ENCODE measurements around the gene PMIS2. TPM values are rescaled to one million over a fixed set of nuclear protein-coding genes. Genes with fewer than 3 reads are reported as not detected.
A peak's percentile ranks its signal among the peaks of the same experiment; 100 is the strongest.

The PMIS2 gene
- total RNA-seq, 2 donors from 2014 or later, result not detected

GRCh38 chr19:35557539-35558399 lies 28.2 kb upstream of the PMIS2 start:
- intact Hi-C loops (cut with DNase I), result no loop called here
- Histone ChIP-seq H3K9me3 (no peaks in the 10 kb centered on the region), H3K36me3 (no peaks in the 10 kb centered on the region), H3K9ac (ENCODE audit: low read depth in 2 of 2, low read length in 2 of 2) (no peak overlapping the region), H3K4me3 (no peak overlapping the region), H3K4me1 (peaks cover 3% of the 10 kb centered on the region), H3K27me3 (peaks cover 13% of the 10 kb centered on the region), H3K27ac (no peak overlapping the region)
- no peak for TF ChIP-seq CTCF (IDR thresholded peaks at IDR 0.05)
- DNase-seq, result peak; percentile 75

GRCh38 chr19:35558400-35559280 lies 27.3 kb upstream of the PMIS2 start:
- no peak overlapping the region for H3K27ac ChIP-seq
- H3K27me3 ChIP-seq, result peaks cover 13% of the 10 kb centered on the region
- TF ChIP-seq CTCF (IDR thresholded peaks at IDR 0.05), result no peak
- H3K4me1 ChIP-seq, result peaks cover 3% of the 10 kb centered on the region
- intact Hi-C loops (cut with DNase I), result no loop called here
- no peak for DNase-seq
- H3K9me3 ChIP-seq, result no peaks in the 10 kb centered on the region
- no peaks in the 10 kb centered on the region for H3K36me3 ChIP-seq
- H3K9ac ChIP-seq (ENCODE audit: low read depth in 2 of 2, low read length in 2 of 2), result no peak overlapping the region
- no peak overlapping the region for H3K4me3 ChIP-seq

- no peaks in the 10 kb centered on the region for H3K36me3 ChIP-seq
- H3K9ac ChIP-seq (ENCODE audit: low read depth in 2 of 2, low read length in 2 of 2), result no peak overlapping the region
- no peak for DNase-seq
- H3K27ac ChIP-seq, result no peak overlapping the region
- no peaks in the 10 kb centered on the region for H3K9me3 ChIP-seq
- TF ChIP-seq CTCF (IDR thresholded peaks at IDR 0.05), result no peak
- no peak overlapping the region for H3K4me3 ChIP-seq
- H3K4me1 ChIP-seq, result peaks cover 3% of the 10 kb centered on the region
- intact Hi-C loops (cut with DNase I), result no loop called here
- peaks cover 13% of the 10 kb centered on the region for H3K27me3 ChIP-seq
Measured at GRCh38 chr19:35559281-35559659, 26.7 kb upstream of the PMIS2 start.

- TF ChIP-seq CTCF (IDR thresholded peaks at IDR 0.05), result no peak
- Histone ChIP-seq H3K9ac (ENCODE audit: low read depth in 2 of 2, low read length in 2 of 2) (no peak overlapping the region), H3K27ac (no peak overlapping the region), H3K9me3 (no peaks in the 10 kb centered on the region), H3K36me3 (no peaks in the 10 kb centered on the region), H3K27me3 (peaks cover 13% of the 10 kb centered on the region), H3K4me3 (no peak overlapping the region), H3K4me1 (peaks cover 3% of the 10 kb centered on the region)
- intact Hi-C loops (cut with DNase I), result no loop called here
- no peak for DNase-seq
Measured at GRCh38 chr19:35559781-35560180, 26.2 kb upstream of the PMIS2 start.

GRCh38 chr19:35560271-35560670 lies 25.7 kb upstream of the PMIS2 start:
- TF ChIP-seq CTCF (IDR thresholded peaks at IDR 0.05), result no peak
- no peak overlapping the region for H3K9ac ChIP-seq (ENCODE audit: low read depth in 2 of 2, low read length in 2 of 2)
- no peak overlapping the region for H3K27ac ChIP-seq
- H3K27me3 ChIP-seq, result peaks cover 13% of the 10 kb centered on the region
- H3K36me3 ChIP-seq, result no peaks in the 10 kb centered on the region
- intact Hi-C loops (cut with DNase I), result no loop called here
- H3K4me1 ChIP-seq, result peaks cover 3% of the 10 kb centered on the region
- no peak for DNase-seq
- no peaks in the 10 kb centered on the region for H3K9me3 ChIP-seq
- H3K4me3 ChIP-seq, result no peak overlapping the region

All from colonic mucosa (tissue), 4 donors.